K562 (cell line): ENCODE results near the gene TSPOAP1. TPM values are rescaled to one million over a fixed set of nuclear protein-coding genes. Genes with fewer than 3 reads are reported as not detected.

ENCODE experiments used
- CEBPG ChIP-seq, 3 experiments: fragments of 200-800 bp in 1 of 3; sonication (Bioruptor generic) in 1 of 3; sonication (generic) in 1 of 3; formaldehyde crosslinking in 1 of 3; IDR thresholded peaks in 2 of 3; conservative IDR thresholded peaks in 1 of 3; 2 replicates each; pipeline versions ENCODE4 v1.6.1 to v1.8.0; 2016 to 2022; ENCODE audit warnings: missing compliant biosample characterization in 2 of 3, missing genetic modification characterization in 2 of 3, mild to moderate bottlenecking in 1 of 3, missing genetic modification reagents in 1 of 3
- EP400 ChIP-seq: fragments of 450-650 bp; IDR thresholded peaks from 2 replicates; pipeline ENCODE4 v1.6.1; 2017; ENCODE audit warnings: antibody characterized with exemption, mild to moderate bottlenecking, moderate library complexity
- ETV5 ChIP-seq: sonication (generic); formaldehyde crosslinking; IDR thresholded peaks from 2 replicates; pipeline ENCODE4 v1.4.0; 2020; ENCODE audit warnings: low read depth, mild to moderate bottlenecking, missing genetic modification reagents
- NR2C1 ChIP-seq, 2 experiments: fragments of 450-650 bp; IDR thresholded peaks; 2 replicates each; pipeline ENCODE4 v1.6.1; 2017; ENCODE audit warnings: mild to moderate bottlenecking in 2 of 2, antibody characterized with exemption in 1 of 2, inconsistent platforms in 1 of 2, missing compliant biosample characterization in 1 of 2, missing genetic modification characterization in 1 of 2
- RNF2 ChIP-seq: sonication (generic); IDR thresholded peaks from 2 replicates; pipeline ENCODE4 v1.6.1; 2016
- TFAM ChIP-seq: fragments of 250-450 bp; sonication (Bioruptor Pico); conservative IDR thresholded peaks from 2 replicates; pipeline ENCODE4 v1.5.0; 2021; ENCODE audit warnings: mild to moderate bottlenecking, moderate library complexity
- ZBTB1 ChIP-seq: sonication (generic); formaldehyde crosslinking; IDR thresholded peaks from 2 replicates; pipeline ENCODE4 v1.8.1; 2023; ENCODE audit warnings: missing genetic modification reagents, low read depth, mild to moderate bottlenecking, borderline replicate concordance
- ZNF224 ChIP-seq: sonication (generic); formaldehyde crosslinking; IDR thresholded peaks from 2 replicates; pipeline ENCODE4 v1.8.0; 2022; ENCODE audit warnings: mild to moderate bottlenecking, missing genetic modification reagents
- ZNF41 ChIP-seq: fragments of 250-450 bp; sonication (Bioruptor Pico); conservative IDR thresholded peaks from 2 replicates; pipeline ENCODE4 v1.4.0; 2020; ENCODE audit warnings: mild to moderate bottlenecking
- polyA plus RNA-seq, 8 experiments: library from polyadenylated mRNA; depleted of rRNA in 4 of 8; stranded (reverse) in 5 of 8; unstranded in 3 of 8; fragments of >200 nt; fragmentation: Nextera tagmentation in 2 of 8; fragmentation: Illumina TruSeq in 1 of 8; extraction: Ambion mirVana in 2 of 8; extraction: Trizol in 1 of 8; gene quantifications; 2 replicates each; pipeline versions ENCODE4 v1.2.1 to v1.2.3, GENCODE V29; 2011 to 2014; ENCODE audit warnings: inconsistent platforms in 1 of 8, missing spikeins in 1 of 8
- total RNA-seq, 7 experiments: library from RNA; depleted of rRNA in 6 of 7; stranded (reverse); fragments of >200 nt in 6 of 7; fragmentation: Illumina TruSeq in 2 of 7; extraction: Trizol in 2 of 7; gene quantifications; 2 replicates each; pipeline versions ENCODE4 v1.2.1 to v1.2.3, GENCODE V29; 2011 to 2021; ENCODE audit warnings: low replicate concordance in 1 of 7
- TF ChIP-seq, protein P1 (sequence below): sonication (generic); formaldehyde crosslinking; IDR thresholded peaks from 2 replicates; pipeline ENCODE4 v1.8.0; 2023; ENCODE audit warnings: mild to moderate bottlenecking, missing genetic modification reagents
- TF ChIP-seq, protein P2 (sequence below): fragments of 450-650 bp; formaldehyde crosslinking; IDR thresholded peaks from 2 replicates; pipeline ENCODE4 v1.4.0; 2020; ENCODE audit warnings: mild to moderate bottlenecking, moderate library complexity
- TF ChIP-seq, protein P3 (sequence below), 2 experiments: fragments of 450-650 bp; conservative IDR thresholded peaks; 2 replicates each; pipeline ENCODE4 v1.6.1; 2017; ENCODE audit warnings: mild to moderate bottlenecking in 2 of 2, moderate library complexity in 2 of 2
- TF ChIP-seq, protein P4 (sequence below), 3 experiments: IDR thresholded peaks in 2 of 3; conservative IDR thresholded peaks in 1 of 3; 2 replicates each; pipeline ENCODE4 v1.5.1; 2011 to 2012; ENCODE audit warnings: low read length in 3 of 3, mild to moderate bottlenecking in 3 of 3, control low read depth in 2 of 3, improper control_type of control experiment in 1 of 3, inconsistent platforms in 1 of 3, low read depth in 1 of 3, mixed read lengths in 1 of 3, moderate library complexity in 1 of 3; ENCODE audit not compliant: insufficient read depth in 2 of 3
- TF ChIP-seq, protein P5 (sequence below): fragments of 450-650 bp; IDR thresholded peaks from 2 replicates; pipeline ENCODE4 v1.6.1; 2016; ENCODE audit warnings: borderline replicate concordance

The TSPOAP1 gene
- total and polyA plus RNA-seq, 9 of the 15 experiments (the other 6 are each of a cell fraction or from before 2014, with no cell fraction given): 0.87 to 3.9 (median 1.8) TPM; not detected in 2

DNA sequence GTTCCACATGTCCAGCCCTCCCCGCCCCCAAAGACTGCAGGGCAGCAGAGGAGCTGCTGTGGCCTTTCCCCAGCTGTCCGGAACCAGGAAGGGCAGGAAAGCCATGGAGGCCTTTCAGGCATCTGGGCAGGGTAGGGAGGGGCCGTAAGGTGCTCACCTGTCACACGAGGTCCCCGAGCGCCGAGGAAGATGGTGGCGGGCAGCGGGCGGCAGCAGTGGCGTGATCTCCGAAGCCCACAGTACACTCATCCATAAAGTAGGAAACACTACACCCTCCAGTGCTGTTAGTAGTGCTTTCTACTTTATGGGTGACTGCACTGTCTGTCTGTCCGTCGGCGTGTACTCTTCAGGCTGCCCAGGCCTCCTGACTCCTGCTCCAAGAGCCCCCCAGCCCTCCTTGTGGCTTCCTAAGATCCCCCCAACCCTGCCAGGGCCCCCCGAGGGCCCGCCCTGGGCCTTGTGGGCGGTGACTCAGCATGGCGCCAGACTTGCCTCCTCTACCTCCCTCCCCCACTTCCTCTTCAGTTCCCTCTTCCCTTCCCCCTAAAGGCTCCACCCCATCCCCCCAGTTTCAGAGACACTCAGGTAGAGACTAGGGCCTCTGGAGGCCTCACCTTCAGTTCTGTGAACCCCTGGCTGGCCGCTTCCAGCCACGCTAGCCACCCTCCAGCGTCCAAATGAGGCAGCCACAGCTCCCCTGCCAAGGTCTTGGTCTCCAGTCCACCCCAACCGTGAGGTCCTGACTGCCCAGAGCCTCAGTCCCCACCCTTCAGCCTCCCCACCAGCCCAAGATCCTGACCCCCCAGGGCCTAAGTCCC is 2.6 kb upstream of the TSPOAP1 start (continued):
- TF ChIP-seq, protein P1, sequence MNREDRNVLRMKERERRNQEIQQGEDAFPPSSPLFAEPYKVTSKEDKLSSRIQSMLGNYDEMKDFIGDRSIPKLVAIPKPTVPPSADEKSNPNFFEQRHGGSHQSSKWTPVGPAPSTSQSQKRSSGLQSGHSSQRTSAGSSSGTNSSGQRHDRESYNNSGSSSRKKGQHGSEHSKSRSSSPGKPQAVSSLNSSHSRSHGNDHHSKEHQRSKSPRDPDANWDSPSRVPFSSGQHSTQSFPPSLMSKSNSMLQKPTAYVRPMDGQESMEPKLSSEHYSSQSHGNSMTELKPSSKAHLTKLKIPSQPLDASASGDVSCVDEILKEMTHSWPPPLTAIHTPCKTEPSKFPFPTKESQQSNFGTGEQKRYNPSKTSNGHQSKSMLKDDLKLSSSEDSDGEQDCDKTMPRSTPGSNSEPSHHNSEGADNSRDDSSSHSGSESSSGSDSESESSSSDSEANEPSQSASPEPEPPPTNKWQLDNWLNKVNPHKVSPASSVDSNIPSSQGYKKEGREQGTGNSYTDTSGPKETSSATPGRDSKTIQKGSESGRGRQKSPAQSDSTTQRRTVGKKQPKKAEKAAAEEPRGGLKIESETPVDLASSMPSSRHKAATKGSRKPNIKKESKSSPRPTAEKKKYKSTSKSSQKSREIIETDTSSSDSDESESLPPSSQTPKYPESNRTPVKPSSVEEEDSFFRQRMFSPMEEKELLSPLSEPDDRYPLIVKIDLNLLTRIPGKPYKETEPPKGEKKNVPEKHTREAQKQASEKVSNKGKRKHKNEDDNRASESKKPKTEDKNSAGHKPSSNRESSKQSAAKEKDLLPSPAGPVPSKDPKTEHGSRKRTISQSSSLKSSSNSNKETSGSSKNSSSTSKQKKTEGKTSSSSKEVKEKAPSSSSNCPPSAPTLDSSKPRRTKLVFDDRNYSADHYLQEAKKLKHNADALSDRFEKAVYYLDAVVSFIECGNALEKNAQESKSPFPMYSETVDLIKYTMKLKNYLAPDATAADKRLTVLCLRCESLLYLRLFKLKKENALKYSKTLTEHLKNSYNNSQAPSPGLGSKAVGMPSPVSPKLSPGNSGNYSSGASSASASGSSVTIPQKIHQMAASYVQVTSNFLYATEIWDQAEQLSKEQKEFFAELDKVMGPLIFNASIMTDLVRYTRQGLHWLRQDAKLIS (CRISPR knock-in tag): no peak
- TF ChIP-seq, protein P2, sequence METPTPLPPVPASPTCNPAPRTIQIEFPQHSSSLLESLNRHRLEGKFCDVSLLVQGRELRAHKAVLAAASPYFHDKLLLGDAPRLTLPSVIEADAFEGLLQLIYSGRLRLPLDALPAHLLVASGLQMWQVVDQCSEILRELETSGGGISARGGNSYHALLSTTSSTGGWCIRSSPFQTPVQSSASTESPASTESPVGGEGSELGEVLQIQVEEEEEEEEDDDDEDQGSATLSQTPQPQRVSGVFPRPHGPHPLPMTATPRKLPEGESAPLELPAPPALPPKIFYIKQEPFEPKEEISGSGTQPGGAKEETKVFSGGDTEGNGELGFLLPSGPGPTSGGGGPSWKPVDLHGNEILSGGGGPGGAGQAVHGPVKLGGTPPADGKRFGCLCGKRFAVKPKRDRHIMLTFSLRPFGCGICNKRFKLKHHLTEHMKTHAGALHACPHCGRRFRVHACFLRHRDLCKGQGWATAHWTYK (CRISPR knock-in tag): peak; percentile 82
- TF ChIP-seq ZNF224 (CRISPR knock-in tag): peak; percentile 54; the same call in 1 of the 2 replicates
- TF ChIP-seq, protein P3, sequence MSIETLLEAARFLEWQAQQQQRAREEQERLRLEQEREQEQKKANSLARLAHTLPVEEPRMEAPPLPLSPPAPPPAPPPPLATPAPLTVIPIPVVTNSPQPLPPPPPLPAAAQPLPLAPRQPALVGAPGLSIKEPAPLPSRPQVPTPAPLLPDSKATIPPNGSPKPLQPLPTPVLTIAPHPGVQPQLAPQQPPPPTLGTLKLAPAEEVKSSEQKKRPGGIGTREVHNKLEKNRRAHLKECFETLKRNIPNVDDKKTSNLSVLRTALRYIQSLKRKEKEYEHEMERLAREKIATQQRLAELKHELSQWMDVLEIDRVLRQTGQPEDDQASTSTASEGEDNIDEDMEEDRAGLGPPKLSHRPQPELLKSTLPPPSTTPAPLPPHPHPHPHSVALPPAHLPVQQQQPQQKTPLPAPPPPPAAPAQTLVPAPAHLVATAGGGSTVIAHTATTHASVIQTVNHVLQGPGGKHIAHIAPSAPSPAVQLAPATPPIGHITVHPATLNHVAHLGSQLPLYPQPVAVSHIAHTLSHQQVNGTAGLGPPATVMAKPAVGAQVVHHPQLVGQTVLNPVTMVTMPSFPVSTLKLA (conservative IDR thresholded peaks at IDR 0.05): peak; percentile 46 to 63; a peak in 2 of 4 replicates
- no peak for TF ChIP-seq NR2C1 (IDR thresholded peaks at IDR 0.05)
- no peak; the same call in 1 of the 2 replicates for TF ChIP-seq NR2C1 (tag; IDR thresholded peaks at IDR 0.05)
- TF ChIP-seq, protein P4, sequence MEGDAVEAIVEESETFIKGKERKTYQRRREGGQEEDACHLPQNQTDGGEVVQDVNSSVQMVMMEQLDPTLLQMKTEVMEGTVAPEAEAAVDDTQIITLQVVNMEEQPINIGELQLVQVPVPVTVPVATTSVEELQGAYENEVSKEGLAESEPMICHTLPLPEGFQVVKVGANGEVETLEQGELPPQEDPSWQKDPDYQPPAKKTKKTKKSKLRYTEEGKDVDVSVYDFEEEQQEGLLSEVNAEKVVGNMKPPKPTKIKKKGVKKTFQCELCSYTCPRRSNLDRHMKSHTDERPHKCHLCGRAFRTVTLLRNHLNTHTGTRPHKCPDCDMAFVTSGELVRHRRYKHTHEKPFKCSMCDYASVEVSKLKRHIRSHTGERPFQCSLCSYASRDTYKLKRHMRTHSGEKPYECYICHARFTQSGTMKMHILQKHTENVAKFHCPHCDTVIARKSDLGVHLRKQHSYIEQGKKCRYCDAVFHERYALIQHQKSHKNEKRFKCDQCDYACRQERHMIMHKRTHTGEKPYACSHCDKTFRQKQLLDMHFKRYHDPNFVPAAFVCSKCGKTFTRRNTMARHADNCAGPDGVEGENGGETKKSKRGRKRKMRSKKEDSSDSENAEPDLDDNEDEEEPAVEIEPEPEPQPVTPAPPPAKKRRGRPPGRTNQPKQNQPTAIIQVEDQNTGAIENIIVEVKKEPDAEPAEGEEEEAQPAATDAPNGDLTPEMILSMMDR (IDR thresholded peaks at IDR 0.05 in 2 of 3, conservative IDR thresholded peaks at IDR 0.05 in 1 of 3; ENCODE audit: insufficient read depth in 2 of 3, low read depth in 1 of 3, low read length in 3 of 3): no peak
- no peak for TF ChIP-seq TFAM (CRISPR knock-in tag)
- TF ChIP-seq ZNF41 (CRISPR knock-in tag): no peak
- TF ChIP-seq CEBPG (CRISPR knock-in tag; IDR thresholded peaks at IDR 0.05): no peak
- no peak for TF ChIP-seq CEBPG (tag; conservative IDR thresholded peaks at IDR 0.05 in 1 of 2, IDR thresholded peaks at IDR 0.05 in 1 of 2)
- TF ChIP-seq ZBTB1: no peak
- peak; percentile 45; the same call in 1 of the 2 replicates for TF ChIP-seq ETV5 (CRISPR knock-in tag)
- TF ChIP-seq, protein P5, sequence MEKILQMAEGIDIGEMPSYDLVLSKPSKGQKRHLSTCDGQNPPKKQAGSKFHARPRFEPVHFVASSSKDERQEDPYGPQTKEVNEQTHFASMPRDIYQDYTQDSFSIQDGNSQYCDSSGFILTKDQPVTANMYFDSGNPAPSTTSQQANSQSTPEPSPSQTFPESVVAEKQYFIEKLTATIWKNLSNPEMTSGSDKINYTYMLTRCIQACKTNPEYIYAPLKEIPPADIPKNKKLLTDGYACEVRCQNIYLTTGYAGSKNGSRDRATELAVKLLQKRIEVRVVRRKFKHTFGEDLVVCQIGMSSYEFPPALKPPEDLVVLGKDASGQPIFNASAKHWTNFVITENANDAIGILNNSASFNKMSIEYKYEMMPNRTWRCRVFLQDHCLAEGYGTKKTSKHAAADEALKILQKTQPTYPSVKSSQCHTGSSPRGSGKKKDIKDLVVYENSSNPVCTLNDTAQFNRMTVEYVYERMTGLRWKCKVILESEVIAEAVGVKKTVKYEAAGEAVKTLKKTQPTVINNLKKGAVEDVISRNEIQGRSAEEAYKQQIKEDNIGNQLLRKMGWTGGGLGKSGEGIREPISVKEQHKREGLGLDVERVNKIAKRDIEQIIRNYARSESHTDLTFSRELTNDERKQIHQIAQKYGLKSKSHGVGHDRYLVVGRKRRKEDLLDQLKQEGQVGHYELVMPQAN: peak; percentile 11; the same call in 1 of the 2 replicates
- peak; percentile 78; the same call in 1 of the 2 replicates for TF ChIP-seq RNF2
- peak; percentile 84 for TF ChIP-seq EP400
